K562 (cell line): ENCODE data around the gene JADE2. TPM values are rescaled to one million over a fixed set of nuclear protein-coding genes. Genes with fewer than 3 reads are reported as not detected.
A peak's percentile ranks its signal among the peaks of the same experiment; 100 is the strongest.

Experiments
- ASH1L ChIP-seq: fragments of 450-650 bp; IDR thresholded peaks from 2 replicates; pipeline ENCODE4 v1.6.1; 2018; ENCODE audit warnings: borderline replicate concordance, mild to moderate bottlenecking, low read depth; ENCODE audit not compliant: partially characterized antibody
- C11orf30 ChIP-seq: fragments of 450-650 bp; IDR thresholded peaks from 2 replicates; pipeline ENCODE4 v1.6.1; 2016; ENCODE audit warnings: low read depth, mild to moderate bottlenecking
- CCNT2 ChIP-seq: IDR thresholded peaks from 2 replicates; pipeline ENCODE4 v1.6.1; 2011; ENCODE audit warnings: borderline replicate concordance, low read depth, mild to moderate bottlenecking, moderate library complexity, mixed read lengths, low read length; ENCODE audit not compliant: insufficient read length; ENCODE audit errors: extremely low read depth
- EP300 ChIP-seq: IDR thresholded peaks from 2 replicates; pipeline ENCODE4 v1.6.1; 2012; ENCODE audit warnings: low read length, improper control_type of control experiment
- HMGXB4 ChIP-seq: sonication (generic); formaldehyde crosslinking; IDR thresholded peaks from 2 replicates; pipeline ENCODE4 v1.8.1; 2023; ENCODE audit warnings: mild to moderate bottlenecking, missing genetic modification reagents
- HNRNPK ChIP-seq: fragments of 200-400 bp; formaldehyde crosslinking; IDR thresholded peaks from one replicate; pipeline ENCODE4 v1.6.1; 2018; ENCODE audit warnings: mild to moderate bottlenecking, low read depth, low read length; ENCODE audit not compliant: poor library complexity, severe bottlenecking
- ILF3 ChIP-seq: fragments of 450-650 bp; IDR thresholded peaks from 2 replicates; pipeline ENCODE4 v1.6.1; 2018; ENCODE audit warnings: antibody characterized with exemption, mild to moderate bottlenecking, moderate library complexity, borderline replicate concordance
- JUN ChIP-seq, 2 experiments: sonication (generic) in 1 of 2; formaldehyde crosslinking in 1 of 2; IDR thresholded peaks; 2 replicates each; pipeline versions ENCODE4 v1.6.1 to v1.8.0; 2012 to 2022; ENCODE audit warnings: borderline replicate concordance in 2 of 2, mild to moderate bottlenecking in 2 of 2, improper control_type of control experiment in 1 of 2, low read depth in 1 of 2, low read length in 1 of 2, missing genetic modification reagents in 1 of 2
- NEUROD1 ChIP-seq: fragments of 150-350 bp; IDR thresholded peaks from 2 replicates; pipeline ENCODE4 v1.6.1; 2014; ENCODE audit warnings: borderline replicate concordance, low read length, low read depth; ENCODE audit not compliant: partially characterized antibody
- NFE2 ChIP-seq: IDR thresholded peaks from 2 replicates; pipeline ENCODE4 v1.6.1; 2014; ENCODE audit warnings: antibody characterized with exemption, low read depth
- POLR2G ChIP-seq: fragments of 200-400 bp; formaldehyde crosslinking; IDR thresholded peaks from 2 replicates; pipeline ENCODE4 v1.6.1; 2017; ENCODE audit warnings: low read depth, mild to moderate bottlenecking, antibody characterized with exemption, low read length, moderate library complexity
- PRDM10 ChIP-seq: fragments of 450-650 bp; IDR thresholded peaks from 2 replicates; pipeline ENCODE4 v1.6.1; 2018; ENCODE audit not compliant: partially characterized antibody
- RHOXF2B ChIP-seq: fragments of 250-450 bp; sonication (Bioruptor Pico); conservative IDR thresholded peaks from 2 replicates; pipeline ENCODE4 v1.5.1; 2021
- SNAPC5 ChIP-seq: fragments of 250-450 bp; sonication (Bioruptor Pico); IDR thresholded peaks from 2 replicates; pipeline ENCODE4 v1.8.0; 2021; ENCODE audit warnings: moderate library complexity, mild to moderate bottlenecking, inconsistent platforms
- TEAD4 ChIP-seq, 2 experiments: sonication (generic) in 1 of 2; formaldehyde crosslinking in 1 of 2; IDR thresholded peaks; 2 replicates each; pipeline versions ENCODE4 v1.6.1 to v1.8.0; 2012 to 2022; ENCODE audit warnings: borderline replicate concordance in 1 of 2, inconsistent platforms in 1 of 2, low read length in 1 of 2, mild to moderate bottlenecking in 1 of 2, missing genetic modification reagents in 1 of 2
- ZFP36 ChIP-seq: fragments of 150-350 bp; IDR thresholded peaks from 2 replicates; pipeline ENCODE4 v1.6.1; 2018; ENCODE audit warnings: low read length, low read depth; ENCODE audit not compliant: partially characterized antibody
- ZNF121 ChIP-seq: sonication (generic); formaldehyde crosslinking; conservative IDR thresholded peaks from 2 replicates; pipeline ENCODE4 v1.8.0; 2022; ENCODE audit warnings: missing genetic modification reagents
- ZNF263 ChIP-seq: sonication (generic); formaldehyde crosslinking; IDR thresholded peaks from 2 replicates; pipeline ENCODE4 v1.8.0; 2022; ENCODE audit warnings: mild to moderate bottlenecking, missing genetic modification reagents, borderline replicate concordance
- ZNF311 ChIP-seq: fragments of 250-450 bp; sonication (Bioruptor Pico); IDR thresholded peaks from 2 replicates; pipeline ENCODE4 v1.4.0; 2020; ENCODE audit warnings: mild to moderate bottlenecking, moderate library complexity
- ZNF408 ChIP-seq: fragments of 250-450 bp; sonication (Bioruptor Pico); IDR thresholded peaks from 2 replicates; pipeline ENCODE4 v1.4.0; 2020; ENCODE audit warnings: low read depth, mild to moderate bottlenecking, moderate library complexity
- ZNF717 ChIP-seq: fragments of 250-450 bp; sonication (Bioruptor Pico); IDR thresholded peaks from 2 replicates; pipeline ENCODE4 v1.5.0; 2021
- polyA plus RNA-seq, 8 experiments: library from polyadenylated mRNA; depleted of rRNA in 4 of 8; stranded (reverse) in 5 of 8; unstranded in 3 of 8; fragments of >200 nt; fragmentation: Nextera tagmentation in 2 of 8; fragmentation: Illumina TruSeq in 1 of 8; extraction: Ambion mirVana in 2 of 8; extraction: Trizol in 1 of 8; gene quantifications; 2 replicates each; pipeline versions ENCODE4 v1.2.1 to v1.2.3, GENCODE V29; 2011 to 2014; ENCODE audit warnings: inconsistent platforms in 1 of 8, missing spikeins in 1 of 8
- total RNA-seq, 7 experiments: library from RNA; depleted of rRNA in 6 of 7; stranded (reverse); fragments of >200 nt in 6 of 7; fragmentation: Illumina TruSeq in 2 of 7; extraction: Trizol in 2 of 7; gene quantifications; 2 replicates each; pipeline versions ENCODE4 v1.2.1 to v1.2.3, GENCODE V29; 2011 to 2021; ENCODE audit warnings: low replicate concordance in 1 of 7

JADE2 gene
- total and polyA plus RNA-seq, 9 of the 15 experiments (the other 6 are each of a cell fraction or from before 2014, with no cell fraction given): 0.50 to 23.3 (median 9.1) TPM

DNA sequence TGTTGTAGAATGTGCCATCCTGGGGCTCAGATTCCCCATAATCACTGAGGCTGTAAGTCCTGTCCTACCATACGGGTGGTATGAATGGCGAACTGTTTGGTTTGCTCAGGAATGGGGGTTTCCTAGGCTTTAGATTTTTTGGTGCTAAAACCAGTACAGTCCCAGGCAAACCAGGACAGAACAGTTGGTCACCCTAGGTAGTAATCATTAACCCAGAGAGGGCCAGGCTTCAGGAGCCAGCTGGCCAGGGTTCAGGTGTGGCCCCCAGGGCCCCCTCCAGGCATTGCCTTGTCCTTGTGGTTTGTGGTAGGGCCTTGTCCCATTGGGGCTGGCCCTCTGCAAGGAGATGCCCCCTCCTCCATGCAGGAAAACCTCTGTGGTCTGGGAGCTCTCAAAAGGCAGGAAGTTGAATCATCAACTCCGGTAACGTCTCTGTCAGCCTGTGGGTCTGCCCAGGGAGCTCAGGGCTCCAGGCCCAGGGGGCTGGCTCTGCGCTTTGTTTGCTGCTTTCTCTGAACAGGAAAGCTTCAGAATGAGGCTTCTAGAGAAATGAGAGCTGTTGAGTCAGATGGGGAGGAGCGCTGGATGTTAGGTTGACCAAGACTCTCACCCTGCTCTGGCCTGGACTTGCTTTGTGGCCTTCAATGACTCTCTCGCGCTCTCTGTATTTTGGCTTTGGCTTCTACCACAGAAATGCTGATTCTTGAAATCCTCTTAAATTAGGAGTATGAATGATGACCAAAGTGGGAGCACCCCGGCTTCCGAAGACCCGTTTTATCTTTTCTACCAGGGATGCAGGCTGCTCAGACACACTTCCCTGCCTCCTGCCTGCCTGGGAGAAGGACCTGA, 22.2 kb upstream of the JADE2 start (continued):
- no peak for TF ChIP-seq NFE2
- TF ChIP-seq ILF3: no peak
- TF ChIP-seq ZNF311 (CRISPR knock-in tag): peak; percentile 50; the same call in 1 of the 2 replicates
- no peak for TF ChIP-seq ZNF717 (CRISPR knock-in tag)
- 0 out of 2 replicates have a peak, but pooled peaks have one; percentile 14 for TF ChIP-seq POLR2G
- no peak for TF ChIP-seq ZNF121 (CRISPR knock-in tag)
- no peak for TF ChIP-seq HNRNPK
- peak; percentile 22 for TF ChIP-seq PRDM10
- TF ChIP-seq ASH1L: no peak
- peak; percentile 36; the same call in 1 of the 2 replicates for TF ChIP-seq C11orf30
- no peak for TF ChIP-seq RHOXF2B (CRISPR knock-in tag)
- peak; percentile 13 for TF ChIP-seq ZFP36
- no peak for TF ChIP-seq NEUROD1
- no peak for TF ChIP-seq SNAPC5 (CRISPR knock-in tag)
- TF ChIP-seq ZNF263: peak; percentile 71
- no peak for TF ChIP-seq CCNT2
- no peak for TF ChIP-seq HMGXB4 (CRISPR knock-in tag)
- TF ChIP-seq EP300: 0 out of 2 replicates have a peak, but pooled peaks have one; percentile 18
- peak; percentile 57; the same call in 1 of the 2 replicates for TF ChIP-seq JUN (IDR thresholded peaks at IDR 0.05; ENCODE audit: borderline replicate concordance, low read depth, low read length)
- no peak for TF ChIP-seq JUN (CRISPR knock-in tag; IDR thresholded peaks at IDR 0.05; ENCODE audit: borderline replicate concordance)
- TF ChIP-seq TEAD4 (IDR thresholded peaks at IDR 0.05; ENCODE audit: low read length): no peak
- no peak for TF ChIP-seq TEAD4 (CRISPR knock-in tag; IDR thresholded peaks at IDR 0.05; ENCODE audit: borderline replicate concordance)
- no peak for TF ChIP-seq ZNF408 (CRISPR knock-in tag)
